GM21447 (cell line): Measurements from ENCODE around the gene ALAS1.
A peak's percentile ranks its signal among the peaks of the same experiment; 100 is the strongest.

Experiments used
- ATAC-seq: cut with Tn5 transposase; IDR thresholded peaks from one replicate; pipeline ENCODE4 v1.9.1; 2021; ENCODE audit not compliant: unreplicated experiment

The ALAS1 gene

DNA sequence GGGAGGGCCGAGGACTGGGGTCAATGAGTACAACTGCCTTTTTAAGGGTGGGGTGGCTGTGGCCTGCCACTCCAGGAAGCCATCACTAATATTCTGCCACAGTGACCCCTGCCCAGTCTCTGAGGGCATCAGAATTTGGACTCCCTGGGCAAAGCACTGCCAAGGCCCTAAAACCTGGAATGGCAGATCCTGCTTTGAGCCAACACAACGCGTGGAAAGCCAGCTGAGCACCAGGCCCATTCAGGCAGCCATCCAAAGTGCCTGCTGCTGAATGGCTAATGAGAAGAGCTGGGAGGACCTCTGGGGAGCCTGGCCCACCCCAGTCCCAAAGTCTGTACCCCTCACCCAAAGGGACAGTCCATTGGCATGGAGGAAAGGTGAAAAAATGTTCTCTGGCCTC lies 36.0 kb downstream of the ALAS1 start:
- no peak for ATAC-seq

DNA sequence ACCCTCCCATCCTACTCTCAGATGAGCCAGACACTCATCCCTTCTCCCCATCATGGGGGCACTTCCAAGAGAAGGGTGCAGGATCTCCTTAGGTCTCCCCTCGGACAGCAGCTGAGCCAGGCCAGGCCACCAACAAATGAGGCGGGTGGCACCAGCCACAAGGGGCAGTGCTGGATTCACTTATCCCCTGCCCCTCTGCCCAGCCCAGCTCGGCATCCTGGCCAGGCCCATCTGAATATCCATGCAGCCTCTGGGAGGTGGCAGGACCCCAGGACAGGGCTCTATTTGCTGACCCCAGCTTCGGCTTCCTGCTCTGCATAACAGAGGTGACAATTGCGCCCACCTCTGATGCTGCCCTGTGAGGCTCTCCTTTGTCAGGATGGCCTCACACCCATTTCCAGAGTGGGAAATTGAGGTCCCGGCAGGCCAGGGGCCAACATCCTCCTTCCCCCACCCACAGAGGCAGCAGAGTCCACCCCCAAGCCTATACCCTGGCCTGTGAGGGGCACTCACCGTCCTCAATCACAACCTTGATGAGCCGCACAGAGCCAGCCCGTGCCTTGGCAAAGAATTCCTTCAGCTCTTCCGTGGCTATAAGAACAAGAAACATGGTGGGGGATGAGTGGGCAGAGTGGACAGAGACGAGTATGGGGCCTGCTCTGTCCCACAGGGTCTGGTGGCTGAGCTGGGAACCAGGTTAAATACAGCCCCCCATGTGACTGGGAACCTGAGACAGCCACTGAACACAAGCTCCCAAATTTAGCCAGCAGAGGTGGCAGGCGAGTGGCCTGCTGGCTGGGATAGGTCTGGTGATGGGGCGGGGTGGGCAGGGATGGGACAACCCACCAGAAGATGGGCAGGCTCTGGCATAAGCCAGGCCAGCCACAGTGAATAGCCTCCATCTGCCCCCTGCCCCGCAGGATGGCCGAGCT lies 36.8 kb downstream of the ALAS1 start:
- ATAC-seq, result no peak

DNA sequence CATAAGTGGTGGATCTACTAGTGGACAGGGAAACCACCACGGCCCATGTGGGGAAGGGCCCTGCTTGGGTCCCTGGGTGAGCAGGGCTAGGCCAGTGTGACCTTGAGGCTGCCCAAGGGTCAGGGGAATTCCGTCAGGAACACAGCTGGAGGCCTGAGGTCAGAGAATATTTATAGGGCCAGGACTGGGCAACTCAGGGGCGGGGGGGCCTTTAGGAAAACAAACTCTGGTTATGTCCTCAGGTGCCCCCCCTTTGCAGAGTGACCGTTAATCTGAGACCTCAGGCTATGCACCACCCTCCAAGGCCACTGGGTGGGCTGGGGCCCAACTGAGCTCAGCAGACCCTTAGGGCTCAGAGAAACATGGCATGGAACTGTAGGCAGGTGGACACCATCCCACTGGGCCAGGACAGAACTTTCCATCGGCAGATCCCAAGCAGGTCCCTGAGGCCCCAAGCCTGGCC lies 38.5 kb downstream of the ALAS1 start:
- ATAC-seq, result no peak

DNA sequence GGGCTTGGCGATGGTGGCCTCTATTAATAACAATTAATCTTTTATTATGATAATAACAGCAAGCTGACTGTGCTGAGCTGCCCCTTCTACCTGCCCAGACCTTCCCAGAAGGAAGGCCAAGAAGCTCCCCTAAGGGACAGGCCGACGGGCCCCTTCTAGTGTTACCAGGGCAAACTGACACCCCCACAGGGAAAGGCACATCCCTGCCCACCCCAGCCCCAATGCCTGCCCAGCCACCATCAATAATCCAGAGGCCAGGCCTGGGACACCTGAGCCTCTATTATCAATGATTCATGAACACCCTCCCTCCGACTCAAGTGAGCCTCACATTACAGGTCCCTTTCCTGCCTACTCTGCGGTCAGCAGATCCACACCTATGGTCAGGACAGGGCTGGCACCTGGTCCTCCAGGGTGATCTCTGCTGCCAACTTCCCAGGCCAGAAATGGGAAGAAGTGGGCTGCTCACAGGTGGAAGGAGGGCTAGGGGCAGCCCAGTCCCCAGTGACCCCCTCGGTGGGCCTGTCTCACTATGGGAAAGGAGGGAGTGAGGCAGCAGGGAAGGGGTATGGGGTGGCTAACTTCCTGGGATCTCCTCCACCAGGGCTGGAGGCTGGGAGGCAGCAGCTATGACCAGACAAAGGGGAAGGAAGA lies 39.2 kb downstream of the ALAS1 start:
- ATAC-seq, result no peak

DNA sequence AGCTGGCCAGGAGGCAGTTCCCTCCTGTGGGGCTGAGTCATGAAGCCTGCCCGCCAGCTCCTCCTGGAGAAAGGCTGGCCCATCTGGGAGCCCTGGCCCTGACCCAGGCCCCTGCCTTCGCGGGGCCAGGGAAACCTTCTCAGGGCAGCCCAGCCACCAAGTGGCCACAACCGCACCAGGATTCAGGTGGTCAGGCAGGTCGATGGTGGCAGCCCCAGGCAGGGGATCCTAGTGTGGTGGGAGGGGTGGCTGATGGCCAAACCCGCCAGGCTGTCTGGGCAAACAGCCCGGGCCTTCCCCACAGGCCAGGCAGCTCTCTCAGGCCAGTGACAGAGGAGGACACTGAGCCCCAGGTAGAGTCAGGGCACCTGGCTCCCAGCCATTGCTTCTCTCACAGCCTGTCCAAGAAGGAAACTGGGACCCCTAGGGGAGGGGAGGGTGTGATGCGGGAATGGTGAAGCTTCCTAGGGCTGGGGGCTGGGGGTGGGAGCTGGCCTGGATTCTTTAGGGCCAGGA lies 39.8 kb downstream of the ALAS1 start:
- ATAC-seq, result no peak

DNA sequence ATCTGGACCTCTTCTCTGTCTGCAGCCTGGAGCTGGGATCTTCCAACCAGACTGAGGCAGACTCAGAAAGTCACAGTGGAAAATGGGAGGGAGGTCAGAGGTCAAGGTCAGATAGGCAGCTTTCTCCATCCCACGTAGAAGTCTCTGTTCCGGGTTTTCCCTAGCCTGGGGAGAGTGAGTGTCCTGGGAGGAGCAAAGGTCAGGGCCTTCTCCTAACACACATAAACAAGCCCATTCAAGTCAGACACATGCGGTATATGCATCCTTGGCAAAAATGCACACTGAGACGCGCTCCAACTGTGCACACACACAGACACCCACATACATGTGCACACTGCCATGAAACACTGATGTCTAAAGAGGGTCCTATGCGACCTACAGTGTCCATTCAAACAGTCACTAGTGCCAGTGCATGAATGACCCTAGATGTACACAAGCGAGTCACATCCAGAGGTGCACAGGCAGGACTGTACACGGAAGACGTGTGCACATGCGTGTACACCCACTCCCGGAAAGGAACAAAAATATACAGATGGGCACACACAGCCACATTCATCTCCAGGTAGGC lies 40.3 kb downstream of the ALAS1 start:
- ATAC-seq, result no peak

DNA sequence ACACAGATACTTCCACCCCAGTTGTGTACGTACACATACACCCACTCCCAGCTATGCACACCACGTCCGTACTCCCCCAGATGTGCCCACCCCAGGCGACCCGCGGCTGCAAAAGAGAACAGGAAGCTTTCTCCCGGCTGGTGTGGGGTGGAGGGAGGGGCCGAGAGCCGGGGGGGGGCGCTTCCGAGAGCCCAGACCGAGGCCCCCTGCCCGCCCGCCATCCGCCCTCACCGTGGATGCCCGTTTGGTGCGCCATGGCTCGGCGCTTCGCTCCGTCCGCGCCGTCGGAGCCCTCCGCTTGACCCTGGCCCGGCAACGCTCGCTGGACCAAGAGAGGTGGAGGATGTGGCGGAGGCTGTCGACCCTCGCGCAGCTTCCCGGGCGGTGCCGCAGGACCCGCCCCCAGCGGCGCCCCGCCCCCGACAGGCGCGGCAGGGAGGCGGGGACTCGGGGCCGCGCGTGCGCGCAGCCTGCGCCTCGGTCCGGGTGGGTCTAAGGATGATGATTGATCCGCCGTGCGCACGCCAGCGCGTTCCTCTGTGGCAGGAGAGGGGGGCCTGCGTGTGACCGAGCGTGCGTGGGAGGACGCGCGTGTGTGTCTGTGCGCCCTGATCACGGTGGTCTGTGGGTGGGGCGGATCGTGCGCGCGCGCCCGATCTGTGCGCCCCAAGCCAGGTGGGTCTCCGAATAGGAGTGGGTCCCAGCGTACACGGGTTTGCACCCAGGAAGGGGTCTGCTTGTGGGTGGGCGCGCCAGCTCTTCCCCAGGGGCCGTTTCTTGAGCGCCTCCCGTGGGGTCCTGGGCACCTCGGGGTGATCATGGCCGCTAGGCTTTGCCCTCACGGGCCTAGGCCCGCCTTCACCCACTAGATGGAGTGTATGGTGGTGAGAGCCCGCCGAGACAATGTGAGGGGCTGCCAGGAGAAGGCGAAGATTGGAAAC lies 41.1 kb downstream of the ALAS1 start, which contains the start of gene TWF2:
TWF2 (minus strand) TSS at position 398 of the 941 bp plus-strand sequence; CDS start at position 256, 142 bp downstream.
- ATAC-seq, result peak; percentile 64

DNA sequence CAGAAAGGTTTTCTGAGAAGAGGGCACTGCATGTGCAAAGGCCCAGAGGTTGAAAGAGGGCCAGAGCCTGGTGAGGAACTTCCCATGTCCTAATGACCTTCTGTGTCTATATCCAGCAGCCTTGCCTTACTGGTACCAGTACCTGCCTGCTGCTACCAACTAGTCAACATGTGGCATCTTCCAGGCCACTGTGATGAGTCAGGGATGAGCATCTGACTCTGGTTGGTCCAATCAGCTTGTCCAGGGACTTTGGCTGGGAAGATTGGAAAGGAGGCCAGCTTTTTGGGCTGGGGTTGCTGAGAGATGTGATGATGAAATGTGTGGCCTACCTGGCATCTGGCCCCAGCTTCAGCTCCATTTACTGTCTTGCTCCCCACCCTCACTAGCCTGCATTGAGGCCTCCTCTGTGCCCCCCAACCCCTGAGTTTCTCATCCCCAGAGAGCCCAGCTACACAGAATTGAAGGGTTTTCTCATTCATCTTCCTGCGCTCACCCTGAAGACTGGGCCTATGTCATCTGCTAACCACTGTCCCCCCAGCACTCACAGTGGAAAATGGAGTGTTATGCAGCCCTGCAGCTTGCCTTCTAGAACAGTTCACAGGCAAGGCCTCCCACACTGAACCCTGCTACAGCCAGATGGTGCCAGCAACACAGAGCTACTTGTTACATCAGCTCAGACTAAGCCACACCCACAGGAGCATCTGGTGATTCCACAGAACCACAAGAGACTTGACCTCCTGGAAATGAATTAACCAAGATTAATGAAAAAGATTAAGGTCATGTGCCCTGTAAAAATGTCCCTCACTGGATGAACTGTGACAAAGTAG lies 42.3 kb downstream of the ALAS1 start:
- no peak for ATAC-seq

DNA sequence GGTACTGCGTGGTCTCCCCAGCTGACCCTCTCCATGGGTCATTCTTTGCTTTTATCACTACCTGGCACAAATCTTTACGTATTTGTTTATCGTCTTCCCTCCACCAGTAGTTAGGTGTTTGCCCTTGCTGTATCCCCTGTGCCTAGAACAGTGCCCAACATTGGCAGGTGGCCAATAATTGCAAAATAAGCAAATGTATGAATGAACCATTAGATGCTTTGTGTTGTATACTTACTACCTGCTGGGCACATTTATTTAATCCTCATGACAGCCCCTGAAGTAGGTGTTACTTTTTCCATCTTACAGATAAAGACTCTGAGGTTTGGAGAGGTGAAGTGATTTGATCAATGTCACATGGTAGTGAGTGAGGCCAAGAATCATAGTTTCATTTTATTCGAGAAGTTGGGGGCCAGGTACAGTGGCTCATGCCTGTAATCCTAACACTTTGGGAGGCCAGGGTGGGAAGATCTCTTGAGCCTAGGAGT lies 43.0 kb downstream of the ALAS1 start:
- no peak for ATAC-seq

DNA sequence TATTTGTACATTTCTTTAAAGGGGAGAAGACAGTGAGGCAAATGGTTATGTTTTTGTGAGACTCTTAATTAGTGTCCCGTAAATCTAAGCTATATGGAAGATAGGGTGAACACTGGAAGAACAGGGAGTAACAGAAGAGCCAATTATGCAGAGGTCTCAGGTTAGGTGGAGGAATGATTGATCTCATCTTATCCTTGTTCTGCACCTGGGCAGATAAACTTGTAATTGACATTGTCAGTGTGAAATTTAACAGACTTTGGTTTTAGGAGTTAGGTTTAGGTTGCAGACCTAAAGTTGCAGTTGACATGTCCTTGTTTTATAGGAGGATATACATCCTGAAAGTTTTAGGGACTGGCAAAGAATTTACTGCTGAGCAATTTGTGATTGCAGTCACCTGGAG lies 44.1 kb downstream of the ALAS1 start:
- no peak for ATAC-seq

DNA sequence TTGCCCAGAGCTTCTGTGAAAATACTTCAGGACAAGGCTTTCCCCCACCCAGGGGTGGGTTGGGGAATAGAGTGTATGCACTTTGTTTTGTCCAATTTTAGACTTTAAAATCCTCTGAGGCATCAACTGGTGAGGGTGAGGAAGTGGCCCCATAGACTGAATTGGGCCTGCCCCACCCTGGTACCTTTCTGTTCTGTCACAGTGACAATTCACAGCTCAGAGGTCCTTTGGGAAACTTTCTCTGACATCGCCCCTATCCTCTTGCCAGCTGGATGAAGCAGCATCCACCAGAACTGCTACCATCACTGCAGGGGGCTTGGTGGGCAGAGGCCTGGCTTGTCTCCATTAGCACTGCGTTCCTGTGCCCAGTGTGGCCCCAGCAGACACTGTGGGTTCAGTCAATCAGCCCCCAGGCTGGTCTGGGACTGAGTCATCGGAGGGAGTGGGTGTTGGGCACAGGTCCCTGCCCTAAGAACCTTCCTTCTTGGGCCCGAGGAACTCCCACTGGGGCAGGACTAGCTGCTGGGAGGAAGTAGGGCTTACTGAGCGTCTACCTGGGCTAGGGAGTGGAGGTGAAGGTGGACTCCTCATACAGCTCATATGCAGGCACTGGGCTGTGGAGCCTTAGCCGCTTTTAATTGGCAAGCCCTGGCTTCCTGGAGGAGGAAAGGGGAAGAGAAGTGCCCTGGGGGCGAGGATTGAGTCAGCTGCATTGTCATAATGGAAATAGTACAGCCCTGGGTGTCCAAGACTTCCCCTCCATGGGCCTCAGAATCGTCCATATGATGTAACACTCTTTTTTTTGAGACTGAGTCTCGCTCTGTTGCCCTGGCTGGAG lies 46.0 kb downstream of the ALAS1 start:
- ATAC-seq, result peak; percentile 39

DNA sequence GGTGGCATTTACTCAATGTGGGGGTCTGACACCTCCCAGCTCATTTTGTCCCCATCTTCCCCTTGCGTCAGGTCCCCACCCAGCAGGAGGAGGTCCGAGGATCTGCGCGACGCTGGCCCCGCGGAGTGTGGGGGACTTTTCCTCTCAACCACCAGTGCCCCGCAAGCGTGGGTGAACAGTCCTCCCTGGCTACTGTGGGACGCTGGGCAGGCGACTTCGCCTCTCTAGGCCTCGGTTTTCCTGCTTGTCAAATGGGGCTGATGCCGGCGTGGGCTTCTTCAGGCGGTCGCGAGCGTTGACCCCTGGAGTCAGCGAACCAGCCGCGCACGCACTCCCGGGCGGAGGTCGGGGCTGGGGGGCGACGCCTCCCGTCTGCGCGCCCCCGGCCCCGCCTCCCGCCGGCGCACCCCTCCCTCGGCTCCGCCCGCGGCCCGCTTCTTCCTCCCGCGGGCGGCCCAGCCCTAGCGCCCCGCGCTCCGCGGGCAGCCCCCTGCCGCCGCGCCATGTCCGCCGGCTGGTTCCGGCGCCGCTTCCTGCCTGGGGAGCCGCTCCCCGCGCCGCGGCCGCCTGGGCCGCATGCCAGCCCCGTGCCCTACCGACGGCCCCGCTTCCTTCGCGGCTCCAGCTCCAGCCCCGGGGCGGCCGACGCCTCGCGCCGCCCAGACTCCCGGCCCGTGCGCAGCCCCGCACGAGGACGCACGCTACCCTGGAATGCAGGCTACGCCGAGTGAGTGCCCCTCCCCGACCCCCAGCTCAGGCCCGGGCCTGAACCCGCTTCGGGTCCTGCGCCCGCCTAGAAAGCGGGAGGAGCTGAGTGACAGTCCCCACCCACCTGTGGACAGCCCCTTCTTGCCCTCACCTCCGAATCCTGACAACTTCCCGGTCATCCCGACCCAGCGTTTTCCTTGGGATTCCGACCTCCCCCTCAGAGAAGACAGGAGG lies 47.6 kb downstream of the ALAS1 start, which contains the start of gene PPM1M:
PPM1M (plus strand) TSS at position 438 of the 942 bp plus-strand sequence; CDS start at position 504, 66 bp downstream.
- no peak for ATAC-seq

DNA sequence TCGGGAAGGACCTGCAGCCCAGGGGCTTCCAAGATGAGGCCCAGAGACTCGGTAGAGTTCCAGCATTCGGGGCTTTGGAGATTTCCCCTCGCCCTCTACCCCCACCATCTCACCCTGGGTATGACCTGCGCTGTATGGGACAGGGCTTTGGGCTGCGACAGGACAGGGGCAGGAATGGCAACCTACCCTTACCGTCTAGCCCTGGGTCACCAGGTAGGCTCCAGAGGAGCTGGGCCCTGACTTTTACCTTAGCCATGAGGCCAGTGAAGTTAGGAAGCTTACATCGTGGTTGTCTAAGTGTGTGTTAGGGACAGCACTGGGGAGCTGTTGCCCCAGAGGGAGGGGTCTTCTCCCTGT lies 48.3 kb downstream of the ALAS1 start:
- ATAC-seq, result no peak

DNA sequence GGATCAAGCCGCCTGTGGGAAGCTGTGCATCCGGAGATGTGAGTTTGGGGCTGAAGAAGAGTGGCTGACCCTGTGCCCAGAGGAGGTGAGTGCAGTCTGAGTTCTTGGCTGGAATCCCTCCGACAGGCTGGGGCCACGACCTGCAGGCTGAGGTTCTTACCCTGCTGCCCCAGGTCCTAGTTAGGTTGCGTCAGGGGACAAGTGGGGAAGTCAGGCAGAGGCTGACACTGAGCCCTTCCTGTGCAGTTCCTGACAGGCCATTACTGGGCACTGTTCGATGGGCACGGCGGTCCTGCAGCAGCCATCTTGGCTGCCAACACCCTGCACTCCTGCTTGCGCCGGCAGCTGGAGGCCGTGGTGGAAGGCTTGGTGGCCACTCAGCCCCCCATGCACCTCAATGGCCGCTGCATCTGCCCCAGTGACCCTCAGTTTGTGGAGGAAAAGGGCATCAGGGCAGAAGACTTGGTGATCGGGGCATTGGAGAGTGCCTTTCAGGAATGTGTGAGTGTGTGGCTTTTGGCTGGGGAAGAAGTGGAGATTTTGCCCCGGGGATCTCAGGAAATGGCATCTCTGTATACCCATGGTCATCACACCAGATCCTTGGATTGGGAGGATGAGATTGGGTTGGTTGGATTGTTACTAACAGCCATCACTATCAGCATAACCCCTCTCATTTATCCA lies 48.9 kb downstream of the ALAS1 start:
- ATAC-seq, result no peak

DNA sequence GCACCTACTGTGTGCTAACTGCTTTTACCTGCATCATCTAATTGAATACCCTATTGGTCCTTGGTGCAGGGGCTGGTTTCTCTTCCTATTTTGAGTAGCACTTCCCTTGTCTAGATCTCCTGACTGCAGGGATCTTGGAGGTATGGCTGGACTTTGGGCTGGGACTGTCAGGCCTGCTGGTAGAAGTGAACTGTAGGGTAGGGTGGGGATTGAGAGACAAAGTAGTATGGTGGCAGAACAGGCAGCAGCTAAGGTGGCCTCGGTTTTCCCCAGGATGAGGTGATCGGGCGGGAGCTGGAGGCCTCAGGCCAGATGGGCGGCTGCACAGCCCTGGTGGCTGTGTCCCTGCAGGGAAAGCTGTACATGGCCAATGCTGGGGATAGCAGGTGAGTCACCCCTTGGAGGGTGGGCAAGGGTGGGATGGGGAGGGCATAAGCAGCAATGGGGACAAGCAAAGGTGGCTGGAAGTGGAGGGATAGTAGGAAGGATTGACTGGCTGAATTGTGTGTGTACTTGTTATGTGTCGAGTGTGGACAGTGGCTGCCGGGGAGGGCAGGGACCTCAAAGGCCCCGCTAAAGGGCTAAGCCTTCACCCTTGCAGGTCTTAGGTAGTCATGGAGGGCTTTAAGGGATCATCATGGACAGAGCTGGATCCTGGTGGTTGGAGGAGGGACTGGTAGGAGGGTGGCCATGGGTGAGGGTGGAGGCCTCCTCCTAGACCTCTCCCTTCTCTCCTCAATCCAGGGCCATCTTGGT lies 49.6 kb downstream of the ALAS1 start:
- no peak for ATAC-seq

DNA sequence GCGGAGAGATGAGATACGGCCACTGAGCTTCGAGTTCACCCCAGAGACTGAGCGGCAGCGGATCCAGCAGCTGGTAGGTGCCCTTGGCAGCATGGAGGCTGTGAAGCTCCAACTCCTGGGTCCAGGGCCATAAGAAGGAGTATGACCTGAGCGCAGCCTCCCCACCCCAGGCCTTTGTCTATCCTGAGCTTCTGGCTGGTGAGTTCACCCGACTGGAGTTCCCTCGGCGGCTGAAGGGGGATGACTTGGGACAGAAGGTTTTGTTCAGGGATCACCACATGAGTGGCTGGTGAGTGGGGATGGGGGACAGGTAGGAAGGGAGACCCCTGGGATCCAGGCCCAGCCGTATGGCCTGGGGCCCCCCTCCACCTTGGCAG lies 50.2 kb downstream of the ALAS1 start:
- no peak for ATAC-seq
